ENCODE results near the gene PKDREJ. TPM values are rescaled to one million over a fixed set of nuclear protein-coding genes. Genes with fewer than 3 reads are reported as not detected.
A peak's percentile ranks its signal among the peaks of the same experiment; 100 is the strongest.
"Not testable (repeated sequence)": the region's sequence is repeated elsewhere in the genome, so short reads cannot be mapped to it uniquely, and the experiment has no call there.

Gene PKDREJ
- total RNA-seq, 1 donor from 2014 or later = not detected

DNA sequence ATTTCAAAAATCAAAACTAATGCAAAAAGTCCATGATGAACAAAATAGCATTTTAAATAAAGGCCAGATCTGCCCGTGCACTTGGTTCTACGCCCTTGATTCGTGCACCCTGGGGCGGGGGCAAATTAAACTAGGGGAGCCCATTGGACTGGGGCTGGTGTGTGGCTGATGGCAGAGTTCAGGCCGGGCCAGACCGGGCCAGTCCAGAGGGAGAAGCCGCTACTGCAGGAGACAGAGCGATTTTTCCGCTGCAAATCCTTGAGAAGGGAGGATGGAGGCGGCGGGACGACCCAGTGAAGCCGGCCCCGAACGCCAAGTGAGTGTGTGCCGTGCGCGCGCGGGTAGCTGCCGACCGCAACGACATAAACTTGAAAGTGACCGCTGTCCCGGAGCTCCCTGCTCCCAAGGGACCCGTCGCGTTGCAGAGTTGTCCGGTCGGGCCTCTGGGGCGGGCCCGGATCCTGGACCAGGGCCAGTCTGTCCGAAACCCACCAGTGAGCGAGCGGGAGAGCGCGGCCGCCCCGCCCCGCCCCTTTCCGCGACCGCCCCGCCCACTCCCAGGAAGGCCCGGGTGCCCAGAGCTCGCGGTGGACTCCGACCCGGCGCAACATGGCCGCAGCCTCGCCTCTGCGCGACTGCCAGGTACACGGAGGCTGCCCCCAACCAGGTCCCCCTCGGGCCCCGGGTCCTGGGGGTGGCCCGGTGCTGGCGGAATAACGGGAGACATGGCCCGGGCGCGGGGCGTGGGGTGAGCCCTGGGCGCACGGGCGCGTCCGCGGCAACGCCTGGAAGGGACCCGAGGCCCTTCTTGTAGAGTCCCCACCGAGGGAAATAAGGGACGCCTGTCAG lies 4.5 kb upstream of the PKDREJ start, which contains the start of gene TTC38:
TSS of gene TTC38 (plus strand) at position 578 of the 849 bp plus-strand sequence. CDS start at position 610, 32 bp downstream.
- DNase-seq (ENCODE audit: low read depth) = peak; percentile 95

GRCh38 chr22:46265627-46266026 lies 2.5 kb upstream of the PKDREJ start:
- DNase-seq (ENCODE audit: low read depth) = not testable (repeated sequence)

DNA sequence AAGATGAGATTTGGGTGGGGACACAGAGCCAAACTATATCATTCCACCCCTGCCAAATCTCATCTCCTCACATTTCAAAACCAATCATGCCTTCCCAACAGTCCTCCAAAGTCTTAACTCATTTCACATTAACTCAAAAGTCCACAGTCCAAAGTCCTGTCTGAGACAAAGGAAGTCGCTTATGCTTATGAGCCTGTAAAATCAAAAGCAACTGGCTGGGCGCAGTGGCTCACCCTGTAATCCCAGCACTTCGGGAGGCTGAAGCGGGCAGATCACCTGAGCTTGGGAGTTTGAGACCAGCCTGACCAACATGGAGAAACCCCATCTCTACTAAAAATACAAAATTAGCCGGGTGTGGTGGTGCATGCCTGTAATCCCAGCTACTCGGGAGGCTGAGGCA lies 1.4 kb upstream of the PKDREJ start:
- not testable (repeated sequence) for DNase-seq (ENCODE audit: low read depth)

GRCh38 chr22:46262449-46263215 lies 511 bp downstream of the PKDREJ start:
- no peak for DNase-seq (ENCODE audit: low read depth)

DNA sequence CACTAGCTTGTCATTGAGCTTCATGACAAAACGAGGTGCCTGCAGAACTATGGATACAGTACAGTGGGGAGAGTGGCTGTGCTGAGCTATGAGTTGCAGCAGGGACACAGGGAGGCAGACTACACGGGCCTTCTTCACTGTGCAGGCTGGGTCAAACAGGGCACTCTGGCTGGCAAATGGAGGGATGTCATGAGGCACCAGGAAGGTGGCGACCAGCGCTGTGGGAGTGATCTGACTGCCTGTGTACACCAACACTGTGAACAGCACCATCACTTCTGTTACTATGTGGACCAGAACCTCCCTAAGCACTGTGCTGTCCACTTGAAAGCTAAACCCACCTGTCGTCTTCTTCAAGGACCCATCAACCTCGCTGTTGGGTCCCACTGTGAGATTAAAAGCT lies 3.1 kb downstream of the PKDREJ start:
- DNase-seq (ENCODE audit: low read depth) = no peak

DNA sequence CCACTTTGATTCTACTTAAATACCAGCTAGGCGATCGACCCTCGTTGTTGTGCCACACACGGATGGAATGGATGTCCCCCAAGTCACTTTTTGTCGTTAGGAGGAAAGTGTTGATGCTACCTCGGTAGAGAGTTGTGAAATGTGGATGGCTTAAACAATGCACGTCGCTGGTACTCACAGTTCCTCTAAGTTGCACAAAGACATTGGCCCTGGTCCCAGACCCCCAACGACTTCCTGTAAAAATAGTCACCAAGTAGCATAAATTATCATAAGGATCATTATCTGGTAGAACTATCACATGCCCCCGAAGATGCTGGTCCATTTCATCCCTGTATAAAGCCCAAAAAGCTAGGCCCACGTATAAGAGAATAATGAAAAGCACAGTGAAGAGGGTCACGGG lies 3.8 kb downstream of the PKDREJ start:
- no peak for DNase-seq (ENCODE audit: low read depth)

DNA sequence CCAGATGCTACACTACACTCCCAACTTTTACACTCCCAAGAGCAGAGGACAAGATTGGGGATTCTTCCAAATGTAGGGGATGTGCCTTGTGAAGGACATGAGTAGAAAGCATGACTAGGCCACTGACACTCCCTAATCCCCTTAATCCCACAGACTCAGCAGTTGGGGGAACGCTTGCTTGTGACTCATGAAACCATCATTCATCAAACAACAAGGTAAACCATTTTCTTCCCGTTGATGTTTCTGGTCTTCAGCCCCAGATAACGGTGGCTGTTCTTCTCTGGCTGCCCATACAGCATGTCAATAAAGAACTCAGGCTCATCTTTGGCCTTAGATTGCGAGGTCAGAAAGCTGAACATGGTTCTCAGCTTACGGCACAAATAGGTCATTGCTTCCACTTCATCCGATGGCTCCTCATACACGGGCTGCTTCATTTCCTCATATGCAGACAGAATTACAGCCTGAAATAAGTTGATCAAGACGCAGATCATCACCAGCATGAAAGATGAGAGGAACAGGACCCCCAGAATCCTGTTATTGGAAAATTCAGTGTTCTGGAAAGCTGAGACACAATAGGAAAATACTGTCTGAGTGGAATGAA lies 6.7 kb downstream of the PKDREJ start:
- DNase-seq (ENCODE audit: low read depth) = peak; percentile 55

DNA sequence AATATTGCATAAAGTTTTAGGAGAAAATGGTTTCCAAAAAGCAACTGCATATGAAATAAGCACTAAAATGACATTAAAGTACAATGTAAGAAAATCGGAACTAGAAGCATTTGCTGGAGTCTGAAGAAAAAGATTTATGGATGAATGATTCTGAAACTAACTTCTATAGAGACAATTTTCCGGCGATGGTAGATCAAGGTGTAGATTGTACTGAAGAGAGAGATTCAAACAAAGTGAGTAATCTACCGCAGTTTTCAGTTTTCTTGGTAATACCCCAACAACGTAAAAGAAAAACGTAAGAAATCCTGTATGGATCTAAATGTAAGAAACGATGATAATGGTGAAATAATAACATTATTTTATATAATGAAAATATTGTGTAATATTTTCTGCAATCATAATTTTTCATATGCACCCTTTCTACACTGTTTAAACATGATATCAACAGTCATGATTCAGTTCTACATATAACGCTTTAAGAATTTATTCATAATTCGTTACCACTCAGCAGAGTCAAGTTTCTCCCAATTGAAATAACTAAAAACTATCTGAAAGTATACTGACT lies 11.2 kb downstream of the PKDREJ start:
- no peak for DNase-seq (ENCODE audit: low read depth)

DNA sequence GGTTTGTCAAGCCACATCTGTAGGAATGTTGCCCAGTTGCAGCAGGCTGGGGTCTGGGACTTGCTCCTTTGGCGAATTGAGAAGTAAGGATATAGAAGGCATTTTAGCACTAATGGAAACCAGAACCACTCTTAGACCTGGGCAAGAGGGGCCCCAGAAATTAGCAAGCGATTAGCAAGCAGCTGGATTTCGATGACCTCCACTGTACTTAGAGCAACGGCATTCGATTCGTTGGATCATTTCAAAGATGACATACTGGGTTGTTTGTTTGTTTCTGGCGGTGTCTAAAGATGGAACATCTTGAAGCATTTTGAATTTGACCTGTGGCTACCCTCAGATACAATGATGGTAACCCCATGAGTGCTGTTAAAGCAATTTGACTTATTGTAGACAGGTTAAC lies 11.9 kb downstream of the PKDREJ start:
- no peak for DNase-seq (ENCODE audit: low read depth)

- DNase-seq (ENCODE audit: low read depth) = no peak
Measured at GRCh38 chr22:46250783-46251125, 12.4 kb downstream of the PKDREJ start.

DNA sequence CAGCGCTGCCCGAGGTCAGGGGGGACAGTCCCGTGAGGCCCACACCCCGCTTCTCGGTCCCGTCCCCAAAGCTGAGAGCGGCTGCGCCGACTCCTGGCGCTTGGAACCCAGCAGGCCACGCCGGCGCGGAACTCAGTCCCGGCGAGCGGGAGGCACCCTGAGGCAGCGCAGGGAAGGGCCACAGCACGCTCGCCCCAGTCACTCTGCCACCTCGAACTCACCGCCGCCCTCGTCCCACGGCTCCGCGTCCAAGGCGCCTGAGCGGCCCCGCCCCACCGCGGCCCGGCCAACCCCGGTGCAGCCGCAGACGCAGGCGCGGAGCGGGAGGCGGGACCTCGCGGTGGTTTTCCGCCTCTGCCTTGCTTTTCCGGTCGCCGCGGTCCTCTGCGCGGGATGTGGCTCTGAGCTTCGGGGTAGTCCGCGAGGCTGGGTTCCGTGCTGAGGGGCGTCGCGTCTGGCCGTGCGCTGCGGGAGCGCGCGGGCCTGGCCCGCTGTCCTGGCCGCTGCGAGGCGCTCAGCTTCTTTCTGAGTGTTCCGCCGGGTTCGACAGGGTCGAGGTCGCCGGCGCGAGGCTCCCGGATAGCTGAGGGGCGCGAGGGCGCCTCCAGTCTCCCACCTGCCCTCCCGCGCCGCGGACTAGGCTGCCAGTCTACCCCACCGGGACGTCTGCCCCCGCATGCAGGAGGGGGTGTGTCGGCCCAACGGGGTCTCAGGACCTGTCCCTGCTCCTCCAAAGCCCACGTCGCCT lies 12.9 kb downstream of the PKDREJ start, which contains the start of gene CDPF1:
TSS of gene CDPF1 (minus strand) at position 259 of the 748 bp plus-strand sequence. CDS start 2,009 bp downstream, outside the sequence.
- peak; percentile 92 for DNase-seq (ENCODE audit: low read depth)

- DNase-seq (ENCODE audit: low read depth) = no peak
Measured at GRCh38 chr22:46247443-46247975, 15.6 kb downstream of the PKDREJ start.

- DNase-seq (ENCODE audit: low read depth) = no peak
Measured at GRCh38 chr22:46246178-46246577, 17.0 kb downstream of the PKDREJ start.

DNA sequence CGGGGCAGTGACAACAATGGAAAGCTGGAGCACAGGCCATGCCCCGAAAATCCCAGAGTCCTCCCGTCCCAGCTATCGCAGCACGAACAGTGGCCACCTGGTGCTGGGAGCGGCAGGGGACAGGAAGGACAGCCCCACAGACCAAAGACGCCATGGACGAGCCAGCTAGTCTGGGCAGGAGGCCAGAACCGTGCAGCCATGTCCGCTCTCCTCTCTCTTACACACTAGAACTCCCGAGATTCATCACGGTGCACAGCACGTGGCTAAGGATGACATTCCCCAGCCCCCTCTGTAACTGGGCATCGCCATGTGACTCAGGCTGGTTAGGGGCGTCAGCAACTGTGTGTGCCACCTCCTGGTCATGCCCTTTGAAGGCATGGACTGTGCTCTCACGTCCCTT lies 17.6 kb downstream of the PKDREJ start:
- peak; percentile 25 for DNase-seq (ENCODE audit: low read depth)

DNA sequence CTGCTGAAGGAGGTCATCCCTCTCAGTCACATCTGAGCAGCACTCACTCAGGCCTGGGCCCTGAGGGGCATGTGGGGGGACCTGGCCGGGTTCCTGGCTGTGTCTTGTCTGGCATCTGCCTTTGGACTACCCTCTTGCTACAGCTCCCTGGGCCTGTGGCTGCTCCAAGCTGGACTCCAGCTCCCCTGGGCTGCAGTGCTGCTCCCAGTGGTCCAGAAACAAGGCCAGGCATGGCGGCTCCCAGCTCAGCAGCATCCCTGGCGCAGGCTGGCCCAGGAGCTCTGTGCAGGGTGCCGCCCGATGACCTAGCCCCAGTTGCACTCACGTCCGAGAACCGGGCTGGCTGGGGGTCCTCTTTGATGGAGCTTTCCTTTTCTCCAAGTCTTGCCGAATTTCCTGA lies 18.4 kb downstream of the PKDREJ start:
- no peak for DNase-seq (ENCODE audit: low read depth)

GRCh38 chr22:46242076-46242475 lies 21.1 kb downstream of the PKDREJ start:
- DNase-seq (ENCODE audit: low read depth) = no peak

GRCh38 chr22:46241396-46242007 lies 21.6 kb downstream of the PKDREJ start:
- DNase-seq (ENCODE audit: low read depth) = no peak

DNA sequence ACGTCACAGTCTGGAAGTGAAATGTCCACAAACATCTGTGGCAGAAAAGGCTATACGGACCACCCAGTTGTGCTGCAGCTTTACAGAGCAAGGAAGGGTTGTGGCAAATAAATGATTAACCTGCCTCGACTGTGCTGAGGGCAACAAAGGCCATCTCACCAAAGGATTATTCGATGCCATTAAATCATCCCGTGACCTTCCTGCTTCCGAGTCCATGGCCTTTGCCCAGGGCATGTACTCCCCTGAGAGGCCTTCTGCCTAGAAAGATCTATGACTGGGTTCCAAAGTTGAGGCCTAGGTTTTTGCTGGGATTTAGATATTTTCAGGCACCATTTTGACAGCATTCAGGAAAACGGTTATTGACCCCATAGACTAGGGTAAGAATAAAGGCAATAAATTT lies 22.2 kb downstream of the PKDREJ start:
- DNase-seq (ENCODE audit: low read depth) = no peak

DNA sequence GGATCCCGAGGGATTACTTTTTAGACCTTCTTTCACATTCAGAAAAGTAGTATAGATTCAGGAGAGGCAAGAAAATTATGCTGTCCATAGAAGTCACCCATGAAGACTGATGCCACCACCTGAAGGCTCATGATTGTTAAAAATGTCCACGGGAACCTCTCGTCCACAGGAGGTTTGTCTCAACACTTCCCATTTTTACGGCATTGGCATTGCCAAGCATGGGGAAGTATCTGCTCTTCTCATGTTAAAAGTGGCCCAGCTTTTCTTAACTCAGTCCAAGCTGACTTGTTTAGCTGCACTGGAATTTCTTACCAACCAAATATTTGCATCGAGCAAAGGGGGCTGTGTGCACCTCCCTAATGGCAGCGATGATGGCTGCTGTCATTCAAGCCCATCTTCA lies 22.6 kb downstream of the PKDREJ start:
- DNase-seq (ENCODE audit: low read depth) = no peak

DNA sequence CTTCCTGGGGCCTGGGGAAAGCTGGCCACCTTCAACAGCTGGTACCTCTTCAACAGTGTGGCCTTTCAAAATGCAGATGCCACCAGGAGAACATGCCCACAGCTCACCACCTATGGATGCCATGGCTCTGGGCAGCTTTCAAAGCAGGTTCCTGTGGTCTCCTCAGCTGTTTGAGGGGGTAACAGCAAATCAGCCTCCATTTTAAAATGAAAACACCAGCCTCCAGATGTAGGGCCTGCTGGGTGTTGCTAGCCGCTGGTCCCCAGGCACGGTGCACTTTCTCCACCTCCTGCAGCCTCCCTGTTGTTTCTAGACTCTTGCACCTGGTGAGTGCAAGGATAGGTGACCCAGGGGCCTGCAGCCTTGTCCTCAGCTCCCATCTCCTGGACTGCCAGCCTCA lies 23.1 kb downstream of the PKDREJ start:
- DNase-seq (ENCODE audit: low read depth) = no peak

Data from myocyte (in vitro differentiated cells).